Anterior cingulate cortex (tissue), 58 donors: ENCODE measurements around the gene BAHD1.

ENCODE experiments used
- DNase-seq, 58 donors: peaks; one replicate each; lab custom pipeline; 2025; lab: John Stamatoyannopoulos, UW

Gene BAHD1

DNA sequence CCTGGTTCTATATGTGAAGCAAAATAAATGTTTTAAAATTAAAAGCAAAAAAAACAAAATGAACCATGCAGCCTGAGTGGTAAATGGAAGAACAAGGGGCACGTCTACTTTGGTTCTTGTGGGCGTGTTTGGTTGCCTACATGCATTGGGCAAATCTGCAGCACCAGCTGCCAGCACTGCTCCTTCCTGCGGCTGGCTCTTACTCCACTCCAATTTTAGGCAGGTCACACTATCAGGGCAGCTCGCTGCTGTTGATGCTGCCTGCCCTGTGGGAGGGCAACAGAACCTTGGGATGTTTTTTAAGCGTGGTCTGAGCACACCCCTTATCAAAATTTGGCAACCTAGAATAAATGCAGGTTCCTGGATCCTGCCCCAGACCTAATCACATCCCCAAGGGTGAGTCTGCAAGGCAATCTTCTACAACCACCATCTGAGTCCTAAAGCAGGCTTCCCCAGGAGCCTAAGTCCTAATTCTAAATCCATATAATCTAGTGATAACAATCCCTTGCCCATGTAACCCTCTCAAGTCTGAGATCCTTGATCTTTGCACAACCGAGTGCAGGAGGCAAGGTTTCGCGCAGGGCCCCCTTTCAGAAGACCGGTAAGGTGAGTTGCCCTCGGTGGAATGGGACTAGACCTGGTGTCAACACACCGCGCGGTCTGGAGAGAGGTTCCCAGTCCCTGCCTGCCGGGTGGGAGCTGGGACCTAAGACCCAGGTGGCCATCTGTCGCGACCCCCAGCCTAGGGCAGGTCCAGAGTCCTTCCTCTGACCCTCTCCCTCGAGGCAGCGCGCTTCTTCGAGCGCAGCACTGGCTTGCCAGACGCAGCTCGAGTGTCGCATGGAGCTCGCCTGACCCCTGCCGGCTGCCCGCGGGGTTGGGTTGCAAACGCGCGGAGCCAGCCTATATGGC is 19.3 kb upstream of the BAHD1 start:
- DNase-seq: peak in 54 of 58 donors; percentile 27 to 83 (median 60)

DNA sequence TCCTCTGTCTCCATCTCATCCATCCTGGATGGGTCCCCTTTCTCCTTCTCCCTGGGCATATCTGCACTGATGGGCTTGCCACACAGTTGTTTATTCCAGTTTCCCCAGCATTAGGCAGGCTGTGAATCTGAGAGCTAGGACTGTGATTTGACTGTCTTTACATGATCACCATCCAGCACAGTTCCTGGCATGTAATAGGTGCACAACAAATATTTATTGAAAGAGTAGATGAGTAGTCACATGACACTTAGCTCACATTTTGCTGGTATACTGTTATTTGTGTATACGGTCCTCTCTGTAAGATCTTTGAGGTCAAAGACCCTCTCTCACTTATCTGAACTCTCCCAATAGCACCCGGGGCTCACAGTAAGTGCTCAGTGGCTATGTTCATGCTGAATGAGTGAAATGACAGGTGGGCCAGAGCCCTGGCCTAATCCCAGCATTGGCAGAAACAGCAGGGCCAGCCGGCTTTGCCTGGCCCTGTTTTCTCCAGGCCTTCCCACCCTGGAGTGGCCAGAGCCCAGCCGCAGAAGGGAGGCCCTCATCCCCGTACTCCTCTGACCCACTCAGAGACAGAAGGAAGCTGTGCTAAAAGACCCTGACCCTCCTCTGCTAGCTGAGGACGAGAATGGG is 16.2 kb upstream of the BAHD1 start:
- no peak for DNase-seq

GRCh38 chr15:40425681-40426080 is 15.1 kb upstream of the BAHD1 start:
- DNase-seq: no peak

DNA sequence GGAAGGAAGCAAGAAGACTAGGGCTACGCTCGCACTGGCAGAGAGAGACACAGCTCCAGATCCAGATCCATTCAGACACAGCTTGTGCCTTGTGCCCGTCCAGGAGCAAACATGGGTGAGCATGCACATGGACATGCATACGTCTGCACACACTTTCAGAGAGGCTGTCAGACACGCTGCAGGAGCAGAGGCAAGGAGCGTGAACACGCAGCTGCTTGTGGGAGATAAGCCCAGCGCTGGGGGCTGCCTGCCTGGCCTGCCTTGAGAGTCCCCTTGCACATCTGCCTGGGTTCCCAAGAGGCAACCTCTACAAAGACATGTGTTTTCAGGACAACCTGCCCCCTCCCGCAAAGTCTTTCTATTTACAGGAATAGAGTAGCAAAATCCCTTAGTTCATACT is 13.6 kb upstream of the BAHD1 start:
- DNase-seq: no peak

- DNase-seq: no peak
These were observed 12.6 kb upstream of the BAHD1 start for GRCh38 chr15:40428185-40428584.

DNA sequence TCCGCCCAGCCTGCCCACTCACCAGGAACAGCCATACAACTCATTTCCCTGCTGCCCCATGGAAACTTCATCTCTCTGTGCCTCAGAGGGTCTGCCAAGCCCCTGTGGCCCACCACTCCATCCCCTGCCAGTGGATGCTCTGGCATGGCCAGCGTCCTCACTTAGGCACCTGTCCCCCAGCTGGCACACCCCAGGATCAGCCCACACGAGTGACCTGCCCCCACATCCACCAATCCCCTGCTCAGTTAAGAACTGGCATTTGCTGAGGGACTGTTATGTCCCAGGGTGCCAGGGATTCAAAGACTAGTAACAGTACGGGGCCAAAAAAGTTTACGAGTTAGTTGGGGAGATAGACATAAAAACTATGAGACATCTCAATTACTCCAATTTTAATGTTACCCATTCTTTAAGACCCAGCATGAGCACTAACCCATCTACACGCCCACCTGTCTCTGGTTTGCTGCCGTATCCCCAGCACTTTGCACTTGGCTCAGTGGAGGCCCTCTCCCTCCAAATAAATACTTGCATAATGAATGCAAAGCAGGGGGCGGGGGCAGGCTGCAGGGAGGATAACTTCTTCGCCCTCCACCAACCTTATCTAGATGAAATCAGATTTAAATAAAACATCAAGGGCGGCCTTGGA is 11.6 kb upstream of the BAHD1 start:
- DNase-seq: no peak

- DNase-seq: no peak
These were observed 10.4 kb upstream of the BAHD1 start for GRCh38 chr15:40430271-40430805.

GRCh38 chr15:40435023-40435709 is 5.6 kb upstream of the BAHD1 start:
- no peak for DNase-seq

DNA sequence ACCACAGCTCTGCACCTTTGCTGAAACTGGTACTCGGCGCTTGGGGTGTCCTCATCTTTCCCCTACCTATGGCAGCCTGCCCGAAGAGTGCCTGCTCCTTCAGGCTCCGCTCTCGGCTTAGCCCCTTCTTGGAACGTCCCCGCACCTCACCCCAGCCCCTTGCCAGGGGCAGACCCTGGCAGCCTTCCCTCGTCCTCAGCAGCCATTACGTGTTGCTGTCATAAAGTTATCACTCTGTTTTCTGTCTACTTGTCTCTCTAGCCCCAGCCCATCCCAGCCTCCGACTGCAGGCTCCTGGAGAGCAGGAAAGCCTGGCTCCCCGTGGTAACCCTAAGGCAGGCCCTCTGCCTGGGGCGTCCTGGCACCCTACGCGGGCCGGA is 5.1 kb upstream of the BAHD1 start:
- DNase-seq: peak in 2 of 58 donors; percentile 30 to 43

- DNase-seq: peak in 4 of 58 donors; percentile 20 to 62 (median 30)
These were observed 4.4 kb upstream of the BAHD1 start for GRCh38 chr15:40436116-40436891.

DNA sequence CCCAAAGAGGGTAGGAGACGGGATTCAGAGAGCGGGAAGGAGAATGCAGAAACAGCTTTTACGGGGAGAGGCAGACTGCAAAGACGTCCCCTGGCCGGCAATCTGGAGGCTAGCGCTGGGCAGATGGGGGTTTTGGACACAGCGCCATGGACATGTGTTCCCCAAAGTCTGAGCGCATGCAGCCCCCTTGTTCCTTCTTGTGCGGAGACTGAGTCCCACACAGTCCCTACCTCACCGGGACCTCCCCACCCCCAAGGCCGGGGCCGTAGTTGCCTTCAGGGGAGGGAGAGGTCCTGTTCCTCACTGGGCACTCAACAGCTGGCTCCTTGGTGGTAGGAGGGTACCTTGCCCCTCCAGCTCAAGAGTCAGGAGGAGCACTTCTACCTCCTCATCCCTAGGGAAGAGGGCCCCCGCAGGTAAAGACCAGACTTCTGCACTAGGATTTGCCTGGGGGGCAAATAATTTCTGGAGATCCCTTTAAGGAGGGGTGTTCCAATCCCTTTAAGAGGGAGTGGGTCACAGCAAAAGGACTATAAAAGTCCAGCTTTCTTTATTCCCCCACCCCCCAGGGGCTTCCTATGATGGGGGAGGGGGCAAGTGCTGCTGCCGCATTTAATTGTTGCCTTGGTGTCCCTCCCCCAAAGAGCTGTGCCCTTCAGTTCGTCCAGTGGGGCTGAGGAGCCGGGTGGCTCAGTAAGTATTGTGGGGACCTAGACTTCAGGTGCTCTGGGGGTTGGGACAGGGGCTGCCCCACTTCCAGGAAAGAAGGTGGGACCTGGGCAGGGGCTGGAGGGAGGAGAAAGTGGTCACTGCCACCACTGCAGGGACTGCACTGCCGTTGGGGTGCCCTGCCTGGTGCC is 3.6 kb upstream of the BAHD1 start:
- no peak for DNase-seq

DNA sequence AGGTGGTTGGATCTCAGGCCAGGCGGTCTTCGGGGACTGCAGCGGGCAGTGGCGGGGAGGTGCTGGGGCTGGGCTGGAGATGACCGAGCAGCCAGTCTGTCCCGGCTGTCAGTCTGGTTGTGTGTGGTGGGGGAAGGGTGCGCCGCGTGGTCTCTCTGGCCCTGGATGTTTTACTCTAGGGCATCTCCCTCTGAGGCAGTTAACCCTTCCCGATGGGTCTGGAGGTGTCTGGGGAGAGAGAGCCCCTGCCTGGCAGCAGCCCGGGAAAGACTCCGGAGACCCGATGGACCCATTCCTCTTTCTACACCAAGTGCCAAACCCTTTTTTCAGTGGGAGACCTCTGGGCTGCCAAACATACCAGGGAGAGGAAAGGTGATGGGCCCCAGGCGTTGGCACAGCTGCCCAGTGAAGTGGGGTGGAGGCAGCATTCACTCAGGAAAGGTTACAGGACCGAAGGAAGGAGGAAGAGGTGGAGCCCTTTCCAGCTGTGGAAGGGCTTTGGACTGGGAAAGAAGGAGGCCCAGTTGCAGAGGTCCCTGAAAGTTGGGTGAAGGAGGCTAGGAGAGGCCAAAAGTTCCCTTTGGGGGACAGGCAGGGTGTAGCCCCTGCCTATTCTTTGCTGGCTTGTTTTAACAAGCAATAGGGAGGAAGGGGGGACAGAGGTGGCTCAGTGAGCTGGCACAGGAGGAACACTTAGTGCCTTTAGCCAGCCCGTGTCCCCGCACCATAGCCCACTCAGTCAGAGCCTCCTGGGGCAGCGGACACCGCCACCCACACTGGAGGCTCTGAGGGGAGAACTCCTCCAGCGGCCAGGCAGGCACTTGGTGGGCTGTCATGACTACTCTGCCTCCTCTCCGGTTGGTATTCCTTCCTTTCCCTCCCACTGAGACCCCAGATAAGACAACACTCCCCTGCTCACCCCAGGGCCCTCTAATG is 2.7 kb upstream of the BAHD1 start:
- DNase-seq: no peak

DNA sequence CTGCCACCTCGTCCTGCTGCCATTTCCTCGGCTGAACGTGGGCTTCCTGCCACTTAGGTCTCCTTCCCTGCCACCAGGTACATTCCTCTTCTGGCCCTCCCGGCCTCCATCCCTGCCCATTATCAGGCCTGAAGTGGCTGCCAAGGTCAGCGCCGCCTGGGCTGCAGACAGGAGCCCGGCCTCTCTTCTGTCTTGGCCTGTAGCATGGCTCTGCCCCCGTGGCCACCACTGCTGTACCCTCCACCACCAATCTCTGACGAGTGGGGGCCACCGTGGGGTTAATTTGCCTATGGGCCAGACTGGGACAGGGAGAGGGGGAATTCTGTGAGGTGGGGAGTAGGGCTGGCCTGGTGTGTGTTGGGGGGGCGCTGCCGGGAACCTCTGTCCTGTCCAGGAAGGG is 2.0 kb upstream of the BAHD1 start:
- no peak for DNase-seq

DNA sequence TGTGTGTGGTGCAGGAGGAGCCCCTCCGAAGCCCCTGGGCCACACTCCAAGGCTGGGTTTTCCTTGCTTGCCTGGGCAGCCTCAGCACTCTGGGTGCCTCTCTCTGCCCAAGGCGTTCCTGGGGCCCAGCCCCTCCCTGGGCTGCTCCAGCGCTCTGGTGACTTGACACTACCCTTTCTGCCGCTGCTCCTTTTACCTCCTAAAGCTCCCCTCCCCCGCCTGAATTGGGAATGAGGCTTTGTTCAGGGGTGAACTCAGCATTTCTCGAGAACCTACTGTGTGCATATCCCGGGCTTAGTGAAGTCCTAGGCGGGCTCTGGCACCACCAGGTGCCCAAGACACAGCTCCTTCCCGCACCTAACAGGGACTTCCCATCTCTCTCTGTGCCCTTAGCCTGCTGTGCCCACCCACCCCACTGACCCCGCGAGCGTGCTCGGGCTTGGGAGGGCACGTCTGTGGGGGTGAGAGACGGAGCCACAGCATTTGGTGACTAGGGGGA is 1.2 kb upstream of the BAHD1 start:
- DNase-seq: peak in 6 of 58 donors; percentile 14 to 56 (median 30)

GRCh38 chr15:40439960-40440742 is 602 bp upstream of the BAHD1 start:
- peak in 32 of 58 donors; percentile 16 to 70 (median 42) for DNase-seq
